DLD1 (cell line): ENCODE data around the gene HADHA.

ENCODE experiments used
- in situ Hi-C: cut with HindIII; loops from 2 replicates; pipeline ENCODE4 v1.10.0; 2017; ENCODE audit warnings: low sequenced_read_pairs

Gene HADHA

DNA sequence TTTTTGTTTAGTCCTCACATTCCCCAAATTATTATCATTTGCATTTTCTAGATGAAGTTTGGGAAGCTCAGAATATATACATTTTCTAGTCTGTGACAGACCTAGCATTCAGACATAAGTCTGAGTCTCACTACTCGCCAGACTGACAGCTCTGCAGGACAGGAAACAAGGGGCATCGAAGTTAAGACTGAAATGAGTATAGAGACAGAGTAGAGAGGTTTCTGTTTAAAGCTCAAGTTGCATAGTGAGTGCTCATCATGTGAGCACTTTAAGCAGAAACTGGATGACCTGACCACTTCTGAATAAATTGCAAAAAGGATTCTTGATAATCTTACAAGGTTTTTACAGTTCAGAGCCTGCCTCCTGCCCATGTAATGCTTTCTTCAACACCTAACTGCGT, 1.4 kb upstream of the HADHA start:
- in situ Hi-C loops = no loop called here

DNA sequence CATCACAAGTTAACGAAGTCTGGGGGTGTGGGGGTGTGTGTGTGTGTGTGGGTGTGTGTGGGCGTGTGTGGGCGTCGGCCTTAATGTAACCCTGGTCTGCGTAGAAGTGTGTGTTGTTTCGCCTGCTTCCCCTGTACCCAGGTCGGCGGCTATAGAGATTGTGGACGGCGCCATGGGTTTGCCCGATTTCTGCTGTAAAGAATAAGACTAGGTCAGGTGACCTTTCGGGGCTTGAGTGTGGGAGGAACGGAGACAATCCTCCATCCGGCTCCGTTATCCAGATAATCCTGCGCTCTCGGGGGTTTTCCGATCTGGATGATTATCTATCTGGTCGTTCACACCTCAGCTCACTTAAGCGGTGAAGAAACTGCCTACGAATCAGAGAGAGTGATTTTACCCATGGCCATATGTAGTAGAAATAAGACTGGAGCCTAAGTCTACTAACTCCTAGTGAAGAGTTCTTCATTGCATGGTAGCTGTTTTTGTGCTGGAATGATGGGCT, 850 bp upstream of the HADHA start:
- in situ Hi-C loops = no loop called here

DNA sequence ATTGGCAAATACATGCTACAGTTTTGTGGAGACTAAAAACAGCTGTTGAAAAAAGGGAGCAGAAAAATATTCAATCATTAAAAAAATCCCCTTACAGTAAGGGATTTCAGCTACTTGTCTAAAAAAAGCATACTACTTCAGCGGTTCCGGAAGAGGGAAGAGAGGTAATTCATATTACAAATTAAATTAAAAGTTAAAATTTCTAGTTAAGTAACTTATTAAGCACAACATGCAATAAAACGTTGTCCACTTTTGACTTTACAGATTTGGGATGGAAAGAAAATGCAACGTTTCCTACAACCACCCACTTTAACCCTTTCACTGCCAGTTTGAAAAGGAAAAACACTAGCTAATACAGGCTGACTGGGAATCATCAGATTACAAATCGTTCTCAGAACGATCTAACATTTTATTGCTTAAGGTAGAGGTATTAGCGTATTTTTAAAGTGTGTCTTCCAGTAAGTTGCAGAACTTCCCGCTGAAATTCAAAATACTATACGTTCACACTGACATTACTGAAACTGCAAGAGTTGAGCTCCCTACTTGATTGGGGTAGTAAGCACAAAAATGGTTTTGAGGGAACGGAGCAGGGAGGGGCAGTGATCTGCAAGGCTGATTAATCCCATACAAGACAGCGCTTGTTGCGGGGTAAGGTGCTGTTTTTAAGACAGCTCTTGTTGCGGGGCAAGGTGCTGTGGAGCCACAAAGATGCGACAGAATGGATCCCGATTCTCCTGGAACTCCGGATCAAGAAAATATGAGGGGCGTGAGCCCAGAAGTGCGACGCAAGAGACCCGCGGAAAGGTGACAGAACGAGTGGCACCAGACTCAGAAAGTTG, 743 bp downstream of the HADHA start:
- in situ Hi-C loops = no loop called here

DNA sequence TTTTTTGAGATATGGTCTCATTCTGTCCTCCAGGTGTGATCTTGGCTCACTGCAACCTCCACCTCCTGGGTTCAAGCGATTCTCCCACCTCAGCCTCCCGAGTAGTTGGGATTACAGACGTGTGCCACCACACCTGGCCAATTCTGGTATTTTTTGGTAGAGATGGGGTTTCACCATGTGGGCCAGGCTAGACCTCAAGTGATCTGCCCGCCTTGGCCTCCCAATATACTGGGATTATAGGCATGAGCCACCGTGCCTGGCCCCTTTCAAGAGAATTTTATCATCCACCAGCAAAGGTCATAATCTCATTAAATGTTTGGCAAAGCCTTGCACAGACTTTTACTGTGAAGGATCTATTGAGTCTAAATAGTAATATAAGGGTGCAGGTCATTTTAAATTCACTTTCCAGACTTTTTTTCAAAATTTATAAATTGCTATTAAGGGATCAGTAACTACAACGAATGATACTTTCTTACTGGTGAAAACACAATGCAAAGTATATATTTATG, 2.5 kb downstream of the HADHA start:
- in situ Hi-C loops = no loop called here

DNA sequence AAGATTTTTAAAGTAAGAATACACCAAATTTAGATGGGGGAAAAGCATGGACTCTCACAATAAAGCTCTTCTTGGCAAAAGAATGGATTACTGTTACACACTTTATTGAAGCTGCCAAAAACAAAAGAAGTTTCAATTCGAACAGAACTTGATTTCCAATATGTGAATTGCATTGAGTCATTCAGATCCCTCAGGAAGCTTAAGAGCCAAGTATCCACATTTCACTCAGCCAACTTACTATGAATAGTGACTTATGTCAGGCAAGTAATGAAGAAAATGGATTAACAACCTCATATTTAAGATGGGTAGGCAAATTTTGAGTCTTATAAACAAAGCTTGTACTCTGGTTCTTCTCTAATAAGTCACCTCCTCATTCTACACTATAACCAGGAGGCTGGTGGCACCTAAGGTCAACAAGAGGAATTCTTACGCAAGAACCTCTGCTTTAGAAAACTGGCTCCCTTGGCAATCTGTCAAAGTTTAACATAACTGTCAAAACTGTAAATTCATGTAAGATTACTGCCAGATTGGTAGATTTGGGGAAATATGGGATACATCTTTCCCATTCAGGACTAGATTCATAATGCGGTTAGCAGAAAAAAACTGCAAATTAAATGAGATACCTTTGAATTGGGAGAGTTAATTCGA, 6.0 kb downstream of the HADHA start:
- in situ Hi-C loops = no loop called here

DNA sequence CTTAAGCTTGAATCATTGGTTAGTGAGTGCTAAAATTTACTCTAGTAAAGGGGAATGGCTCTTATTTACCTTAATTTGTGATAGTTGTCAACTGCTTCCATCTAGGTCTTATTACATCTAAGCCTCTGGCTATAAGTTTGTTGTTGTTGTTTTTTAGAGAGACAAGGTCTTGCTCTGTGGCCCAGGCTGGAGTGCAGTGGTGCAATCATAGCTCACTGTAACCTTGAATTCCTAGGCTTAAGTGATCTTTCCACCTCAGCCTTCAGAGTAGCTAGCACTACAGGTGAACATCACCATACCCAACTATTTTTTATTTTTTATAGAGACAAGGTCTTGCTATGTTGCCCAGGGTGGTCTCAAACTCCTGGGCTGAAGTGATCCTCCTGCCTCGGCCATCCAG, 6.6 kb downstream of the HADHA start:
- in situ Hi-C loops = no loop called here

DNA sequence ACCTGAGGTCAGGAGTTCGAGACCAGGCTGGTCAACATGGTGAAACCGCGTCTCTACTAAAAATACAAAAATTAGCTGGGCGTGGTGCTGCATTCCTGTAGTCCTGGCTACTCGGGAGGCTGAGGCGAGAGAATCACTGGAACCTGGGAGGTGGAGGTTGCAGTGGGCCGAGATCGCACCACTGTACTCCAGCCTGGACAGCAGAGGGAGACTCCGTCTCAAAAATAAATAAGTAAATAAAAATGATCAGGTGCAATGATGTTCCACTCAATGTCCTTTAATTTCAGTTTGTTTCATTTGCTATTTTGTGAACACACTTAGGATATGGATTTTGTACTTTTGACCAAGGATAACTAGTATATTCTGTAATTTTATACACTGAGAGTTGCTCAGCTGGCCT, 9.3 kb downstream of the HADHA start:
- in situ Hi-C loops = no loop called here

DNA sequence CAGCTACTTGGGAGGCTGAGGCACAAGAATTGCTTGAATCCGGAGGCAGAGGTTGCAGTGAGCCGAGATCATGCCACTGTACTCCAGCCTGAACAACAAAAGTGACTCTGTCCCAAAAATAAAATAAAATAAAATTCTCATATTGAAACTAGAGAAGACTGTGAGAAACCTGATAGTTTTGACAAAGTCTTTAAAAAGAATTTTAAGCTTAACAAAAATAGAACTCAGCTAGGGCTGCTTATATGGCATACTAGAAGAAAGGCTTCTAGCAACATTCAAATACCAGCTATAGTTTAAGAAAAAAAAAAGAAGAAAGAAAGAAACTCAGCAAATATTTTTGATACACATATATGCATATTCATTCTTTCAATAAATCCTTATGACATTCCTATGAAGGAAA, 13.6 kb downstream of the HADHA start:
- in situ Hi-C loops = no loop called here

DNA sequence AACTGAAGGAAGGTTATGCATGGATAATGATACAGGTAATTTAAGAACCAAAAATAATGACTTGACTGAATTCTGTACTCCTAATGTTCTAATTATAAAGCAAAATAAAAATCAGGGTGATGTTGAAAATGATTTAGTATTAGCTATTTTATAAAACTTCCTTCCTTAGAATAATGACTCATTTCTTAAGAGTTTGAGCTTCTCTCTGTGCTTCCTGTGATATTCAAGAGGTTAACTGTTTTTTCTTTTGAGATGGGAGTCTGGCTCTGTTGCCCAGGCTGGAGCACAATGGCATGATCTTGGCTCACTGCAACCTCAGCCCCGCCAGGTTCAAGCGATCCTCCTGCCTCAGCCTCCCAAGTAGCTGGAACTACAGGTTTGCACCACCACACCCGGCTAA, 14.8 kb downstream of the HADHA start:
- in situ Hi-C loops = no loop called here

DNA sequence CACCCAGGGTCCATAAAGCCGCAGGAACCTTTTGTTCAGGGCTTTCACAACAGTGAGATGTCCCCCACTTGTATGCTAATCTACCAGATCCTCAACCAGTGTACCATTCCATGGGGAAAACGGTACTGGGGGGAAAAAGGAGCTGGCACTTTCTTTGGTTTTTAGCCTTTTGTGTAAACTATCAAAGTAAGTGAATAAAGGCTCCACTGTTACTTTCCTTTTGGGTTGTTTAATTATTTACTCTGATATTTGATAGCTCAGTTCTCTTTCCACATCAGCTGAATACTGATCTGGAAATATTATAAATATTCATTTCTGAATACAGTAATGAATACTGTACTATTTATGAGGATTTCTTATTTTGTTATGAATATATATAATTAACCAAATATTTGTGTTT, 20.3 kb downstream of the HADHA start:
- in situ Hi-C loops = no loop called here

DNA sequence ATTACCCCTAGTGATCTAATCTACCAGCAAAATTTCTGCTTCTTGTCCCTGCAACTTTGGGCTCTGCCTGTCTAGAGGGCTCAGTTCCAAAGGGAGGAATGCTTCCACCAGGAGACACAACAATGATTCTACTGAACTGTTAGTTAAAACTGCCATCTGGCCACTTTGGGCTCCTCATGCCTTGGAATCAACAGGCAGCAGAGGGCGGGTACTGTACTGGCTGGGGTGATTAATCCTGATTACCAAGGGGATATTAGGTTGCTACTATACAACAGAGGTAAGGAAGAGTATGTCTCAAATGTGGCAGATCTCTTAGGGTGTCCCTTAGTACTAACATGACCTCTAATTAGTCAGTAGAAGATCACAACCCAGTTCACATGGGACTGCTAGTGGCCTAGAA, 21.4 kb downstream of the HADHA start:
- in situ Hi-C loops = no loop called here

DNA sequence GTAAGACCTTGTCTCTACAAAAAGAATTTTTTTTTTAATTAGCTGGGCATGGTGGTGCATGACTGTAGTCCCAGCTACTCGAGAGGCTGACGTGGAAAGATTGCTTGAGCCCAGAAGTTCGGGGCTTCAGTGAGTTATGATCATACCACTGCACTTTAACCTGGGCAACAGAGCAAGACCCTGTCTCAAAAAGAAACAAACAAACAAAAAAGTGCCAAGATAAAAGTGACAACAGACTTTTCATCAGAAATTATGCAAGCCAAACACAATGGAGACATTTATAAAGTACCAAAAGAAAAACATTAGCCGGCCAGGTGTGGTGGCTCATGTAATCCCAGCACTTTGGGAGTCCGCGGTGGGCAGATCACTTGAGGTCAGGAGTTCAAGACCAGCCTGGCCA, 26.7 kb downstream of the HADHA start:
- in situ Hi-C loops = no loop called here

DNA sequence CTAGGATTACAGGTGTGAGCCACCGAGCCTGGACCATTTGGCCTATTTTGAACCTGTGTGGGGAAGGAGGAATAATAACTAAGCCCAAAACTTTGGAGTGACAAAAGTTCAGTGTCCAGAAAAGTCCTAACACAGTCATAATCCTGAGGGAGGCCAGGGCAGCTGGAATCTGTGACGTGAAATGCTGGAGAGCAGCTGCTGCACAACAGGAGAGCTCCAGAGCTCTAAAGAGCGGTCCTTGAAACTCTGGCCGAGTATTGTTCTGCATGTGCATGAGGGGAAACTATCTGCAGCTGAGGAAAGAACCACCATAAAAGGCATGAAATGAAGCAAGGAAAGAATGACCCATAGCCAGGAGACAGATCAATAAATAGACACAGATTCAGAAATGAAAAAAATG, 27.8 kb downstream of the HADHA start:
- in situ Hi-C loops = no loop called here

DNA sequence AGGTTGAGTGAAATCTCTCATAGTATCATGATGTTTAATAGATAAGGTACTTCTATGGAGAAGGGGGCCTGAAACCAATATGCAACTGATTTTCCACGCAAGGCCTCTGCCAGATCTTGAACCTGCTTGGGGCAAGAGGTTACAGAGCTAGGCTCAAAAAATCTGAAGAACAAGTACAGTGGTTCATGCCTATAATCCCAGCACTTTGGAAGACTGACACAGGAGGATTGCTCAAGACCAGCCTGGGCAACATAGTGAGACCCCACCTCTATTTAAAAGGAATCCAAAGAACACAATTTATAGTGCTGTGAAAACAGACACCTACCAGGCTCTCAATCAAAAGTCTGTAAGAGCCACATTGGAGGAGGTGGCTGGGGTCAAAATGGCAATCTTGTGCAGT, 28.6 kb downstream of the HADHA start:
- in situ Hi-C loops = no loop called here

DNA sequence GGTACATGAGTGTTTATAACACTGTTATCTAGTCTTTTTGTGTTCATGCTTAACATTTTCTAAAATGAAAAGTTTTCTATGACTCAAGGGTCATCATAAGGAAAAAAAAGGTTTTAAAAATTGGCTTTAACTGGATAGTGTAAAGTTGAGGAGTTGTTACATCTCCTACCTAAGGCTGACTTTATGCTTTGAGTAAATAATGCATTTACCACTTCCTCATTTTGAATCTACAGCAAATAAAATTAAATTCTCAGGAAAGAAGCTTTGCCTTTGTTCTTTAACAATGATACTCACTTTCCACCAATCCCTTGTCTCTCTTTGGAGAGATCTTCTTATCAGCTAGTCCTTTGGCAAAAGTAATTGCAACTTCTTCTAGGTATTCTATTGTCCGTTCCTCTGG, 29.7 kb downstream of the HADHA start:
- in situ Hi-C loops = no loop called here

DNA sequence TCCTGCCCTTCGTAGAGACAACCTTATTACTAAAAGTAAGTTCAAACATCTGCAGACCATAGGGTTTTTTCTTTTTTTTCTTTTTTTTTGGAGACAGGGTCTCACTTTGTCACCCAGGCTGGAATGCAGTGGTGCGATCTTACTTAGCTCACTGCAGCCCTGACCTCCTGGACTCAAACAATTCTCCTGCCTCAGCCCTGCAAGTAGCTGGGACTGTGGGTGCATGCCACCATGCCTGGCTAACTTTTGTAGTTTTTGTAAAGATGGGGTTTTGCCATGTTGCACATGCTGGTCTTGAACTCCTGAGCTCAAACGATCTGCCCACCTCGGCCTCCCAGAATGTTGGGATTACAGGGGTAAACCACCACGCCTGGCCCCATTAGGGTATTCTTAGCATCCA, 32.4 kb downstream of the HADHA start:
- in situ Hi-C loops = no loop called here

DNA sequence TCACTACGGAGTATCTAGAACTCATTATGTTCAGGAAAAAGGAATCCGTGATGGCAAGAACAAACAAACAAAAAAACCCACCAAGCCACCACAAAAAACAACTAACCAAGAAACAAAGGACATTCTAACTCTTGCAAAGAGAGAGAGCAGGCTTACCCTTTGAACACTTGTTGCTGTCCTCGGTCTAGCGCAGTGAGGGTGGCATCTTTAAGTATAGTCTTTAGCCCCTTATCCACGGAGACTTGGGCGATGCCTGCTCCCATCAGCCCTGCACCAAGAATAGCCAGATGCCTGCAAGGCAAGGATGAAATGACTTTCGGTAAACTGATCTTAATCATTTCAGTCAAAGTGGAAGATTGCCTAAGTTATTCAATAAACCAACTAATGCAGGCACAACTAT, 40.5 kb downstream of the HADHA start:
- in situ Hi-C loops = no loop called here

DNA sequence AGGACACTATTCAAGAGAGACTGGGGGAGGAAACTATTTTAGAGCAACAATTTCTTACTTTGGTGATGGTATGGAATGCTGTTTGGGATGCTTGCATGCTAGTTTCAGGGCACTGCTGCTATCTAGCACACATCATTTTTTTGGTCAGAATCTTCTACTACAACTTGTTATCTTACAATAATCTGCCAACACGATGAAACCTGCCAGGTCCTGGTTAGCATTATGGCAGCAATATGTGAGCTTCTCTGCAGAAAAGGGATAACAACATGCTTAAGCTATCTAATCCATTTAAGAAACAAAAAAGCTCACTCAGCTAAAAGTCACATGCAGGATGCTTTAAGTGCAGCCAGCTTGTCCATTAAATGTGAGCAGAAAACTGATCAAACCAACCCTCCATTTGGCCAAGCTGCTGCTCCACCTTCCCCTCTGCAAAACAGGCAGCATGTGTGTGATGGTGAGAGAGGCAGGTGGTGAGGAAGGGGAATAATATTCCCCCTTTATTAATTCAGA, 41.4 kb downstream of the HADHA start:
- in situ Hi-C loops = no loop called here

DNA sequence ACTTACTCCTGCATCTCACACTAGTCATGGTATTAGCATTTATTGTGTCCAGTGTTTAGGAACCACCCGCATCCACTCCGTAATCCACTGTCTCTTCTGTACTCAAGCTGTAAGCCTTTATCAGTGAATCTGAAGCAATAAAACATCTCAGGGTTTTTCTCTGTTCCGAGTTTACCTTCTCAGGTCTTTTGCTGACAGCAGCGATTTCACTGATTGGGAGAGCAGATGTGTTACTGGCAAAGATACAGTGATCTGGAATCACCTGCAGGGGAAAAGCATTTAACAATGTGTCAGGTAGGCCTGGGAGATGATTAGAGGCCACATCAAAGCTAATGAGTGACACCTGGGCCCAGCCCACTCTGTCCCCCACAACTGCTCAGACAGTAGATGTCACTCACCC, 46.9 kb downstream of the HADHA start:
- in situ Hi-C loops = no loop called here

DNA sequence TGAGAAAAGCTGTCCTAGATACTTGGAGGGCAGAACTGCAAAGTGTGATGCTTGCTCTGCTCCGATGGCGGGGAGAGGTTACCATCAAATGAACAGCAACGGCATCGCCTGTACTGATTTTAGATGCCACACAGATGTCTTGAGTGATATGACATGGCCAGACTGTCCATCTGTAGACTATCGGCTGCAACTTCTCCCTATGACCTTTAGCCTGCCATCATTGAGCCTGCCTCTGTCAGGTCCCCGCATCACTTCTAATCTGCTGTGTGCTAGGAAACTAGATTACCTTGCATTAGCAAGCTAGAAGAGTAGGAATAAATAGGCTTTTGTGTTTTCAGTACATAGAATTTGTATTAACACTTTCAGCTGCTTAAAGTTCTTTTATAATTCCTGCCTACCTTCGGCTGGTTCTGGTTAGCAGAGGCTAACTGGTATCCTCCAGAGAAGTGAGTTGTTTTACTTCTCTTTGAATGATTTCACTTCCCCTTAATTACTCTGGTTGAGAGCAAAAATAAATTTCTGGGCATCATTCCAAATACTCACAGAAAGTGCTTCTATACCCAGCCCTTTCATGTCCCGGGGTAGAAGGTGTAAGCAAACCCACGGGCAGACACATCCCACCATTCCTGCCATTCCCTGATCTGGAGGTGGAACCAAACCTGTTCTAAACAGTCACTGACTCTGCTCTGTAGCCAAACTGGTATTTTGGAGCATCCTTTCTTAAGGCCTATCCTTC, 47.6 kb downstream of the HADHA start:
- in situ Hi-C loops = no loop called here
